ENCODE data around the gene TCN2.

Gene TCN2

DNA sequence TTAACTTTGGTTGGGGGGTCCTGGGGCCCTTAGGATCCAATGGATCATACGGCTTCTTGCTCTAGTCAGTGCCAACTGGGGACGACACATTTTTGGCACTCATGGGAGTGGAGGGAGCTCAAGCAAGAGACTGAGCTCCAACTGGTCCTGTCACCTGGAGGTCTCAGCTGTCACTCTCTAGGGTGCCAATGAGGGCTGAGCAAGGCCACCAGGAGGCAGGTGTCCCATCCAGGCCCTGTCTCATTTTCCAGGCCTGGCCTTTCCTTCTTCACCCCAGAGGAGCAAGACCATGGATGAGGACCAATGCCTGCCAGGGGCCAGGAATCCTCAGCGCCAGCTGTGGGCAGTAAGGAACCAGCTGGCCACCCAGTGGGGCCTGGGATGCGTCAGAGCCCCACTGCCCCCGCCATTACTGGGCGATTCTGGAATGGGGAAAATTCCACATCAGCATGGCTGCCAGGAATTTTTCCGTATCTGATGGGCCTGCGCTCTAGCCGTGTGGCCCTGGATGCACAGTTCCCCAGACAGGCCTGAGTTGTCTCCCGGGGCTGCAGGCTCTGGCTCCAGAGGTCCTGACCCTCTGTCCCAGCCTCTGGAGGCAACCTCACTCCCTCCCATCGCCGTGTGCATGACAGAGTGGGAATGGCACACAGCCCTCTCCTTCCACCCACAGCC lies 31.8 kb upstream of the TCN2 start:
- ATAC-seq = peak; percentile 79
- no peak; the same call in 1 of the 2 replicates for TF ChIP-seq GLIS3 (CRISPR knock-in tag; IDR thresholded peaks at IDR 0.05)
- no peak for TF ChIP-seq ARNTL (CRISPR knock-in tag; IDR thresholded peaks at IDR 0.05; ENCODE audit: borderline replicate concordance, low read depth)
- no peak for TF ChIP-seq PPARA (CRISPR knock-in tag; IDR thresholded peaks at IDR 0.05; ENCODE audit: borderline replicate concordance)
- TF ChIP-seq ZFP30 (CRISPR knock-in tag; IDR thresholded peaks at IDR 0.05) = no peak
- no peak for TF ChIP-seq BACH2 (CRISPR knock-in tag; IDR thresholded peaks at IDR 0.05; ENCODE audit: borderline replicate concordance)
- no peak for TF ChIP-seq ZNF8 (CRISPR knock-in tag; IDR thresholded peaks at IDR 0.05)
- TF ChIP-seq ESRRG (CRISPR knock-in tag; IDR thresholded peaks at IDR 0.05) = no peak
- no peak for TF ChIP-seq OSR1 (CRISPR knock-in tag; IDR thresholded peaks at IDR 0.05)
- TF ChIP-seq ISL1 (CRISPR knock-in tag; IDR thresholded peaks at IDR 0.05) = no peak; the same call in 1 of the 2 replicates
- no peak for TF ChIP-seq ZNF70 (CRISPR knock-in tag; IDR thresholded peaks at IDR 0.05)
- no peak for TF ChIP-seq CSDC2 (CRISPR knock-in tag; IDR thresholded peaks at IDR 0.05)
- TF ChIP-seq, protein P1, sequence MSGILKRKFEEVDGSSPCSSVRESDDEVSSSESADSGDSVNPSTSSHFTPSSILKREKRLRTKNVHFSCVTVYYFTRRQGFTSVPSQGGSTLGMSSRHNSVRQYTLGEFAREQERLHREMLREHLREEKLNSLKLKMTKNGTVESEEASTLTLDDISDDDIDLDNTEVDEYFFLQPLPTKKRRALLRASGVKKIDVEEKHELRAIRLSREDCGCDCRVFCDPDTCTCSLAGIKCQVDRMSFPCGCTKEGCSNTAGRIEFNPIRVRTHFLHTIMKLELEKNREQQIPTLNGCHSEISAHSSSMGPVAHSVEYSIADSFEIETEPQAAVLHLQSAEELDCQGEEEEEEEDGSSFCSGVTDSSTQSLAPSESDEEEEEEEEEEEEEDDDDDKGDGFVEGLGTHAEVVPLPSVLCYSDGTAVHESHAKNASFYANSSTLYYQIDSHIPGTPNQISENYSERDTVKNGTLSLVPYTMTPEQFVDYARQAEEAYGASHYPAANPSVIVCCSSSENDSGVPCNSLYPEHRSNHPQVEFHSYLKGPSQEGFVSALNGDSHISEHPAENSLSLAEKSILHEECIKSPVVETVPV (CRISPR knock-in tag; IDR thresholded peaks at IDR 0.05) = no peak
- TF ChIP-seq ZFP3 (CRISPR knock-in tag; IDR thresholded peaks at IDR 0.05) = peak; percentile 65; the same call in 1 of the 2 replicates
- TF ChIP-seq, protein P2, sequence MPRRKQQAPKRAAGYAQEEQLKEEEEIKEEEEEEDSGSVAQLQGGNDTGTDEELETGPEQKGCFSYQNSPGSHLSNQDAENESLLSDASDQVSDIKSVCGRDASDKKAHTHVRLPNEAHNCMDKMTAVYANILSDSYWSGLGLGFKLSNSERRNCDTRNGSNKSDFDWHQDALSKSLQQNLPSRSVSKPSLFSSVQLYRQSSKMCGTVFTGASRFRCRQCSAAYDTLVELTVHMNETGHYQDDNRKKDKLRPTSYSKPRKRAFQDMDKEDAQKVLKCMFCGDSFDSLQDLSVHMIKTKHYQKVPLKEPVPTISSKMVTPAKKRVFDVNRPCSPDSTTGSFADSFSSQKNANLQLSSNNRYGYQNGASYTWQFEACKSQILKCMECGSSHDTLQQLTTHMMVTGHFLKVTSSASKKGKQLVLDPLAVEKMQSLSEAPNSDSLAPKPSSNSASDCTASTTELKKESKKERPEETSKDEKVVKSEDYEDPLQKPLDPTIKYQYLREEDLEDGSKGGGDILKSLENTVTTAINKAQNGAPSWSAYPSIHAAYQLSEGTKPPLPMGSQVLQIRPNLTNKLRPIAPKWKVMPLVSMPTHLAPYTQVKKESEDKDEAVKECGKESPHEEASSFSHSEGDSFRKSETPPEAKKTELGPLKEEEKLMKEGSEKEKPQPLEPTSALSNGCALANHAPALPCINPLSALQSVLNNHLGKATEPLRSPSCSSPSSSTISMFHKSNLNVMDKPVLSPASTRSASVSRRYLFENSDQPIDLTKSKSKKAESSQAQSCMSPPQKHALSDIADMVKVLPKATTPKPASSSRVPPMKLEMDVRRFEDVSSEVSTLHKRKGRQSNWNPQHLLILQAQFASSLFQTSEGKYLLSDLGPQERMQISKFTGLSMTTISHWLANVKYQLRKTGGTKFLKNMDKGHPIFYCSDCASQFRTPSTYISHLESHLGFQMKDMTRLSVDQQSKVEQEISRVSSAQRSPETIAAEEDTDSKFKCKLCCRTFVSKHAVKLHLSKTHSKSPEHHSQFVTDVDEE (CRISPR knock-in tag; IDR thresholded peaks at IDR 0.05) = peak; percentile 52; the same call in 1 of the 2 replicates
- peak; percentile 90 for TF ChIP-seq SNAI2 (CRISPR knock-in tag; IDR thresholded peaks at IDR 0.05)
- TF ChIP-seq ZC3H10 (CRISPR knock-in tag; IDR thresholded peaks at IDR 0.05) = no peak
- TF ChIP-seq, protein P3, sequence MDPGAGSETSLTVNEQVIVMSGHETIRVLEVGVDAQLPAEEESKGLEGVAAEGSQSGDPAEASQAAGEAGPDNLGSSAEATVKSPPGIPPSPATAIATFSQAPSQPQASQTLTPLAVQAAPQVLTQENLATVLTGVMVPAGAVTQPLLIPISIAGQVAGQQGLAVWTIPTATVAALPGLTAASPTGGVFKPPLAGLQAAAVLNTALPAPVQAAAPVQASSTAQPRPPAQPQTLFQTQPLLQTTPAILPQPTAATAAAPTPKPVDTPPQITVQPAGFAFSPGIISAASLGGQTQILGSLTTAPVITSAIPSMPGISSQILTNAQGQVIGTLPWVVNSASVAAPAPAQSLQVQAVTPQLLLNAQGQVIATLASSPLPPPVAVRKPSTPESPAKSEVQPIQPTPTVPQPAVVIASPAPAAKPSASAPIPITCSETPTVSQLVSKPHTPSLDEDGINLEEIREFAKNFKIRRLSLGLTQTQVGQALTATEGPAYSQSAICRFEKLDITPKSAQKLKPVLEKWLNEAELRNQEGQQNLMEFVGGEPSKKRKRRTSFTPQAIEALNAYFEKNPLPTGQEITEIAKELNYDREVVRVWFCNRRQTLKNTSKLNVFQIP (CRISPR knock-in tag; IDR thresholded peaks at IDR 0.05; ENCODE audit: borderline replicate concordance, low read depth) = no peak
- no peak for TF ChIP-seq TOX (CRISPR knock-in tag; IDR thresholded peaks at IDR 0.05; ENCODE audit: borderline replicate concordance)
- TF ChIP-seq ZNF565 (CRISPR knock-in tag; conservative IDR thresholded peaks at IDR 0.05; ENCODE audit: low read depth) = no peak
- TF ChIP-seq RARB (CRISPR knock-in tag; IDR thresholded peaks at IDR 0.05) = no peak
- TF ChIP-seq, protein P4, sequence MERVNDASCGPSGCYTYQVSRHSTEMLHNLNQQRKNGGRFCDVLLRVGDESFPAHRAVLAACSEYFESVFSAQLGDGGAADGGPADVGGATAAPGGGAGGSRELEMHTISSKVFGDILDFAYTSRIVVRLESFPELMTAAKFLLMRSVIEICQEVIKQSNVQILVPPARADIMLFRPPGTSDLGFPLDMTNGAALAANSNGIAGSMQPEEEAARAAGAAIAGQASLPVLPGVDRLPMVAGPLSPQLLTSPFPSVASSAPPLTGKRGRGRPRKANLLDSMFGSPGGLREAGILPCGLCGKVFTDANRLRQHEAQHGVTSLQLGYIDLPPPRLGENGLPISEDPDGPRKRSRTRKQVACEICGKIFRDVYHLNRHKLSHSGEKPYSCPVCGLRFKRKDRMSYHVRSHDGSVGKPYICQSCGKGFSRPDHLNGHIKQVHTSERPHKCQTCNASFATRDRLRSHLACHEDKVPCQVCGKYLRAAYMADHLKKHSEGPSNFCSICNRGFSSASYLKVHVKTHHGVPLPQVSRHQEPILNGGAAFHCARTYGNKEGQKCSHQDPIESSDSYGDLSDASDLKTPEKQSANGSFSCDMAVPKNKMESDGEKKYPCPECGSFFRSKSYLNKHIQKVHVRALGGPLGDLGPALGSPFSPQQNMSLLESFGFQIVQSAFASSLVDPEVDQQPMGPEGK (CRISPR knock-in tag; IDR thresholded peaks at IDR 0.05; ENCODE audit: borderline replicate concordance) = peak; percentile 42; the same call in 1 of the 2 replicates
- TF ChIP-seq, protein P5, sequence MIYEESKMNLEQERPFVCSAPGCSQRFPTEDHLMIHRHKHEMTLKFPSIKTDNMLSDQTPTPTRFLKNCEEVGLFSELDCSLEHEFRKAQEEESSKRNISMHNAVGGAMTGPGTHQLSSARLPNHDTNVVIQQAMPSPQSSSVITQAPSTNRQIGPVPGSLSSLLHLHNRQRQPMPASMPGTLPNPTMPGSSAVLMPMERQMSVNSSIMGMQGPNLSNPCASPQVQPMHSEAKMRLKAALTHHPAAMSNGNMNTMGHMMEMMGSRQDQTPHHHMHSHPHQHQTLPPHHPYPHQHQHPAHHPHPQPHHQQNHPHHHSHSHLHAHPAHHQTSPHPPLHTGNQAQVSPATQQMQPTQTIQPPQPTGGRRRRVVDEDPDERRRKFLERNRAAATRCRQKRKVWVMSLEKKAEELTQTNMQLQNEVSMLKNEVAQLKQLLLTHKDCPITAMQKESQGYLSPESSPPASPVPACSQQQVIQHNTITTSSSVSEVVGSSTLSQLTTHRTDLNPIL (CRISPR knock-in tag; IDR thresholded peaks at IDR 0.05; ENCODE audit: low read depth) = 0 out of 2 replicates have a peak, but pooled peaks have one; percentile 12
- TF ChIP-seq TCF4 (CRISPR knock-in tag; IDR thresholded peaks at IDR 0.05; ENCODE audit: borderline replicate concordance) = peak; percentile 56; the same call in 1 of the 2 replicates

DNA sequence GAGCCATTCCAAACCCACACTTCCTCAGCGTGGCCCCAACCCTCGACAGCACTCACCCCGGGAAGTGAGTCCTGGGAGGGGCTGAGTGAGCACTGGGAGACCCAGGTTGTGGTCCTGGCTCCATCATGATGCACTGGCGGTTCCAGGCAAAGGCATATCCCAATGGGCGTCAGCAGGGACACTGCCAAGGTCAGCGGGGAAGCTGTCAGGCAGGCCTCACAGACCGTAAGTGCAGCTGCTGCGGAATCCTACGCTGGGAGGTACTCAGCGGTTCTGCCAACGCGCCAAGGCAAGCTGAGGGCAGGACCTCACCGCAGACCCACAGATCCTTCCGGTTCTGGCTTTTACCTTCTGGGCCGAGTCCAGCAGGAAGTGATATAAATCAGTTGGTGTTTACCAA lies 31.1 kb upstream of the TCN2 start:
- peak; percentile 3; the same call in 2 of the 3 replicates for ATAC-seq
- TF ChIP-seq RARB (CRISPR knock-in tag; IDR thresholded peaks at IDR 0.05) (no peak), PPARA (CRISPR knock-in tag; IDR thresholded peaks at IDR 0.05; ENCODE audit: borderline replicate concordance) (no peak), TCF4 (CRISPR knock-in tag; IDR thresholded peaks at IDR 0.05; ENCODE audit: borderline replicate concordance) (no peak), ZFP30 (CRISPR knock-in tag; IDR thresholded peaks at IDR 0.05) (no peak), ZNF565 (CRISPR knock-in tag; conservative IDR thresholded peaks at IDR 0.05; ENCODE audit: low read depth) (no peak), ZC3H10 (CRISPR knock-in tag; IDR thresholded peaks at IDR 0.05) (no peak), SNAI2 (CRISPR knock-in tag; IDR thresholded peaks at IDR 0.05) (no peak), CSDC2 (CRISPR knock-in tag; IDR thresholded peaks at IDR 0.05) (no peak), TOX (CRISPR knock-in tag; IDR thresholded peaks at IDR 0.05; ENCODE audit: borderline replicate concordance) (no peak)
- TF ChIP-seq, protein P5 (CRISPR knock-in tag; IDR thresholded peaks at IDR 0.05; ENCODE audit: low read depth) = no peak
- TF ChIP-seq, protein P4 (CRISPR knock-in tag; IDR thresholded peaks at IDR 0.05; ENCODE audit: borderline replicate concordance) = no peak
